ENCODE measurements around the gene RBM14. TPM values are rescaled to one million over a fixed set of nuclear protein-coding genes. Genes with fewer than 3 reads are reported as not detected.
A peak's percentile ranks its signal among the peaks of the same experiment; 100 is the strongest.

RBM14 gene
- total RNA-seq, 6 donors from 2014 or later = 45.7 to 114 (median 73.1) TPM

GRCh38 chr11:66653123-66653522 lies 36.7 kb downstream of the RBM14 start:
- no peak for ATAC-seq (ENCODE audit: low FRiP score in 2 of 2)

GRCh38 chr11:66659763-66660162 lies 43.3 kb downstream of the RBM14 start:
- no peak for ATAC-seq (ENCODE audit: low FRiP score in 2 of 2)
- WGBS, 2 donors = 56 to 63% methylated on average over 2 of the region's 2 CpGs

More at GRCh38 chr11:66653123-66653522, 36.7 kb downstream of the RBM14 start:
- no peak for DNase-seq
- Histone ChIP-seq H3K36me3 (peaks cover 0 to 70% (median 20%) of the 10 kb centered on the region in 4 donors), H3K9me3 (no peaks in the 10 kb centered on the region), H3K4me3 (no peak overlapping the region), H3K4me1 (peaks cover 0 to 4% (median 0%) of the 10 kb centered on the region in 4 donors), H3K27ac (no peak overlapping the region), H3K27me3 (no peaks in the 10 kb centered on the region)
- TF ChIP-seq EP300 (IDR thresholded peaks at IDR 0.05) (no peak), POLR2AphosphoS5 (IDR thresholded peaks at IDR 0.05) (no peak), POLR2A (IDR thresholded peaks at IDR 0.05) (no peak)
- TF ChIP-seq, protein P1, sequence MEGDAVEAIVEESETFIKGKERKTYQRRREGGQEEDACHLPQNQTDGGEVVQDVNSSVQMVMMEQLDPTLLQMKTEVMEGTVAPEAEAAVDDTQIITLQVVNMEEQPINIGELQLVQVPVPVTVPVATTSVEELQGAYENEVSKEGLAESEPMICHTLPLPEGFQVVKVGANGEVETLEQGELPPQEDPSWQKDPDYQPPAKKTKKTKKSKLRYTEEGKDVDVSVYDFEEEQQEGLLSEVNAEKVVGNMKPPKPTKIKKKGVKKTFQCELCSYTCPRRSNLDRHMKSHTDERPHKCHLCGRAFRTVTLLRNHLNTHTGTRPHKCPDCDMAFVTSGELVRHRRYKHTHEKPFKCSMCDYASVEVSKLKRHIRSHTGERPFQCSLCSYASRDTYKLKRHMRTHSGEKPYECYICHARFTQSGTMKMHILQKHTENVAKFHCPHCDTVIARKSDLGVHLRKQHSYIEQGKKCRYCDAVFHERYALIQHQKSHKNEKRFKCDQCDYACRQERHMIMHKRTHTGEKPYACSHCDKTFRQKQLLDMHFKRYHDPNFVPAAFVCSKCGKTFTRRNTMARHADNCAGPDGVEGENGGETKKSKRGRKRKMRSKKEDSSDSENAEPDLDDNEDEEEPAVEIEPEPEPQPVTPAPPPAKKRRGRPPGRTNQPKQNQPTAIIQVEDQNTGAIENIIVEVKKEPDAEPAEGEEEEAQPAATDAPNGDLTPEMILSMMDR (IDR thresholded peaks at IDR 0.05) = no peak
- WGBS, 2 donors = 89 to 93% methylated on average over 6 of the region's 6 CpGs

DNA sequence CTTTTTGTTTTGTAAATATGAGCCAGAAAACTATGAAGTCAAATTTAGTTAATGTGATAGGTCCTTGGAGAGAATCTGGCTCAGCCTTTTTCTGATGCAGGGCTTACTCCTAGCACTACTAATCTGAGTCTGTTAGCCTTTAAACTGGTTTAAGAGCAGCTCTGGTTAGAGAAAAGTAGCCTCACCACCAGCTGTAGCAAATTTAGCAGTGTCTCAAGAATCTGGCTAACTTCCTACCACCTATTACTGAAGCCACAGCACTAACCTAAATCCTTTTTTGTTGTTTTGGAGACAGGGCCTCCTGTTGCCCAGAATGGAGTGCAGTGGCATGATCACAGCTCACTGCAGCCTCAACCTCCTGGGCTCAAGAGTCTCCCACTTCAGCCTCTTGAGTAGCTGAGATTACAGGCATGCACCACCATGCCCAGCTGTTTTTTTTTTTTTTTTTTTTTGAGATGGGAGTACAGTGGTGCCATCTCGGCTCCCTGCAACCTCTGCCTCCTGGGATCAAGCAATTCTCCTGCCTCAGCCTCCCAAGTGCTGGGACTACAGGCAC lies 47.4 kb downstream of the RBM14 start:
- TF ChIP-seq, protein P1 (IDR thresholded peaks at IDR 0.05) = no peak
- TF ChIP-seq POLR2AphosphoS5 (IDR thresholded peaks at IDR 0.05) (no peak), EP300 (IDR thresholded peaks at IDR 0.05) (no peak), POLR2A (IDR thresholded peaks at IDR 0.05) (no peak)
- no peak for ATAC-seq (ENCODE audit: low FRiP score in 2 of 2)
- Histone ChIP-seq H3K4me3 (no peak overlapping the region), H3K36me3 (peaks cover 0 to 73% (median 33%) of the 10 kb centered on the region in 4 donors), H3K9me3 (no peaks in the 10 kb centered on the region), H3K27ac (no peak overlapping the region), H3K4me1 (peaks cover 0 to 10% (median 2%) of the 10 kb centered on the region in 4 donors), H3K27me3 (no peaks in the 10 kb centered on the region)
- WGBS, 2 donors = 83 to 100% methylated on average over 1 of the region's 1 CpG
- DNase-seq = no peak

More at GRCh38 chr11:66659763-66660162, 43.3 kb downstream of the RBM14 start:
- no peaks in the 10 kb centered on the region for H3K9me3 ChIP-seq
- H3K27ac ChIP-seq = no peak overlapping the region
- peaks cover 0 to 61% (median 21%) of the 10 kb centered on the region in 4 donors for H3K36me3 ChIP-seq
- no peak overlapping the region for H3K4me3 ChIP-seq
- H3K4me1 ChIP-seq = peaks cover 0 to 5% (median 0%) of the 10 kb centered on the region in 4 donors
- no peaks in the 10 kb centered on the region for H3K27me3 ChIP-seq
- TF ChIP-seq POLR2AphosphoS5 (IDR thresholded peaks at IDR 0.05) (no peak), POLR2A (IDR thresholded peaks at IDR 0.05) (no peak), EP300 (IDR thresholded peaks at IDR 0.05) (no peak)
- TF ChIP-seq, protein P1 (IDR thresholded peaks at IDR 0.05) = no peak
- no peak for DNase-seq

DNA sequence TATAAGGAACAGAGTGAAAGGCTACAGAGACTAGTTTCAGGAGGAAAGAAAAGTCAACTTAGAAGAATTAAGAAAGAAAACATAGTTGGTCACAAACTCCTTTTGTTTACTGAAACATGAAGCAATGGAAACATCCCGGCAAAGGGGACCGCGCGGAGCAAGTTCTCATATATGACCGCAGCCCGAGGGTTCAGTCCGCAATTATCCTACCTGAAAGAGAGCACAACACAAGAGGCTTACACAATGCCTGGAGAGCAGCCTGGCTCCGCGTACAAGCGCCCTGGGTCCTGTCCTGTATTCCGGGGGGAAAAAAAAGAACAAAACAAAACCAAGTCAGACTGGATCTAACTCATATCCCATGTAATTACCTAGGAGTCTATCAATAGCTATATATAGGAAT lies 48.9 kb downstream of the RBM14 start:
- H3K9me3 ChIP-seq = no peaks in the 10 kb centered on the region
- H3K27me3 ChIP-seq = no peaks in the 10 kb centered on the region
- H3K4me3 ChIP-seq = no peak overlapping the region
- peaks cover 0 to 70% (median 32%) of the 10 kb centered on the region in 4 donors for H3K36me3 ChIP-seq
- WGBS, 2 donors = 85 to 91% methylated on average over 11 of the region's 11 CpGs
- DNase-seq (no peak), ATAC-seq (ENCODE audit: low FRiP score in 2 of 2) (peak in 1 of 2 donors; percentile 46)
- H3K27ac ChIP-seq = no peak overlapping the region
- TF ChIP-seq POLR2AphosphoS5 (IDR thresholded peaks at IDR 0.05) (no peak), POLR2A (IDR thresholded peaks at IDR 0.05) (no peak), EP300 (IDR thresholded peaks at IDR 0.05) (no peak)
- TF ChIP-seq, protein P1 (IDR thresholded peaks at IDR 0.05) = no peak
- peaks cover 0 to 10% (median 2%) of the 10 kb centered on the region in 4 donors for H3K4me1 ChIP-seq

DNA sequence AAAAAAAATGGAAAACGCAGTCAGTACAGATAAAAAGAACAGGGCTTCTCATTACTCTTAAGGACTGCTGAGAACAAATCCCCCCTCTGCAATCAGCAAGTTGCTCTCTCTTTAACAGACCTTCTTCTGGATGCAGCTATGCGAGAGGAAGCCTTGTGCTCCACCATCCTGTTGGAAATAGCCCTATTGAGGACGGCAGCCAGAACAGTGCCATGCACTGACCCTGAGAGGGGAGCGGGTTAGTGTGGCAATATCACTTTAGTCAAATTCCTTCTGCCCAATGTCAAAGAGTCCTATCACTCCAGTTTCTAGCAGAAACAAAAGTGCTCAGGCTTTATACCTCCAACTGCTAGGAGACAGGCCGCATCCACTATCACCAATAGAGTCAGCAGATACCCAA lies 54.4 kb downstream of the RBM14 start:
- WGBS, 2 donors = 82 to 86% methylated on average over 5 of the region's 5 CpGs
- Histone ChIP-seq H3K27me3 (no peaks in the 10 kb centered on the region), H3K36me3 (peaks cover 0 to 43% (median 14%) of the 10 kb centered on the region in 4 donors), H3K4me3 (no peak overlapping the region), H3K27ac (no peak overlapping the region), H3K9me3 (no peaks in the 10 kb centered on the region), H3K4me1 (peaks cover 17 to 29% (median 26%) of the 10 kb centered on the region in 4 donors)
- DNase-seq = no peak
- ATAC-seq (ENCODE audit: low FRiP score in 2 of 2) = no peak
- TF ChIP-seq POLR2AphosphoS5 (IDR thresholded peaks at IDR 0.05) (no peak), EP300 (IDR thresholded peaks at IDR 0.05) (no peak), POLR2A (IDR thresholded peaks at IDR 0.05) (no peak)
- TF ChIP-seq, protein P1 (IDR thresholded peaks at IDR 0.05) = no peak
